H9 (cell line): Measurements from ENCODE around the gene FAM53A. TPM values are rescaled to one million over a fixed set of nuclear protein-coding genes. Genes with fewer than 3 reads are reported as not detected.

ENCODE experiments used
- DNase-seq: peaks from one replicate; pipeline ENCODE4 v3.0.0-alpha.2; 2017
- H2AFZ ChIP-seq: one replicate; pipeline ENCODE4 v1.6.1; 2013; ENCODE audit warnings: mild to moderate bottlenecking, low read length, control low read depth, moderate library complexity
- H2AK5ac ChIP-seq: 2 replicates; pipeline ENCODE4 v1.6.1; 2013; ENCODE audit warnings: low read length, control low read depth, mixed read lengths; ENCODE audit not compliant: insufficient read length
- H2BK120ac ChIP-seq: one replicate; pipeline ENCODE4 v1.6.1; 2013; ENCODE audit warnings: low read depth, mild to moderate bottlenecking, low read length, control low read depth, inconsistent platforms; ENCODE audit not compliant: poor library complexity, severe bottlenecking
- H2BK12ac ChIP-seq: 2 replicates; pipeline ENCODE4 v1.6.1; 2013; ENCODE audit warnings: low read length, control low read depth, mixed read lengths, low read depth; ENCODE audit not compliant: insufficient read length
- H2BK15ac ChIP-seq: 2 replicates; pipeline ENCODE4 v1.6.1; 2013; ENCODE audit warnings: low read depth, low read length, control low read depth
- H2BK20ac ChIP-seq: one replicate; pipeline ENCODE4 v1.6.1; 2013; ENCODE audit warnings: low read depth, mild to moderate bottlenecking, low read length, control low read depth, inconsistent platforms; ENCODE audit not compliant: poor library complexity, severe bottlenecking
- H2BK5ac ChIP-seq: 2 replicates; pipeline ENCODE4 v1.6.1; 2013; ENCODE audit warnings: low read length, control low read depth, mixed read lengths; ENCODE audit not compliant: insufficient read length
- H3K14ac ChIP-seq: 2 replicates; pipeline ENCODE4 v1.6.1; 2013; ENCODE audit warnings: low read length, control low read depth; ENCODE audit not compliant: insufficient read depth
- H3K18ac ChIP-seq: 2 replicates; pipeline ENCODE4 v1.6.1; 2013; ENCODE audit warnings: low read depth, mild to moderate bottlenecking, mixed read lengths, low read length, control low read depth; ENCODE audit not compliant: insufficient read length
- H3K23ac ChIP-seq: 2 replicates; pipeline ENCODE4 v1.6.1; 2013; ENCODE audit warnings: low read length, control low read depth, mixed read lengths, low read depth; ENCODE audit not compliant: insufficient read length
- H3K23me2 ChIP-seq: 2 replicates; pipeline ENCODE4 v1.6.1; 2013; ENCODE audit warnings: low read depth, mild to moderate bottlenecking, mixed read lengths, low read length, control low read depth; ENCODE audit not compliant: insufficient read length, poor library complexity, severe bottlenecking
- H3K27ac ChIP-seq: 2 replicates; pipeline ENCODE4 v1.5.1; 2013; ENCODE audit warnings: low read length, control low read depth, mixed read lengths, low read depth; ENCODE audit not compliant: insufficient read length
- H3K27me3 ChIP-seq: 2 replicates; pipeline ENCODE4 v1.6.1; 2013; ENCODE audit warnings: low read length, control low read depth, inconsistent platforms; ENCODE audit not compliant: insufficient read depth
- H3K4ac ChIP-seq: 2 replicates; pipeline ENCODE4 v1.6.1; 2013; ENCODE audit warnings: low read depth, mild to moderate bottlenecking, control low read depth, inconsistent platforms, low read length, moderate library complexity
- H3K4me1 ChIP-seq: 2 replicates; pipeline ENCODE4 v1.6.1; 2013; ENCODE audit warnings: low read length, control low read depth, inconsistent platforms; ENCODE audit not compliant: insufficient read depth
- H3K4me2 ChIP-seq: 2 replicates; pipeline ENCODE4 v1.6.1; 2013; ENCODE audit warnings: low read length, control low read depth, mixed read lengths; ENCODE audit not compliant: insufficient read length, insufficient read depth
- H3K56ac ChIP-seq: 2 replicates; pipeline ENCODE4 v1.6.1; 2013; ENCODE audit warnings: low read depth, mild to moderate bottlenecking, mixed read lengths, low read length, control low read depth; ENCODE audit not compliant: insufficient read length
- H3K79me1 ChIP-seq: 2 replicates; pipeline ENCODE4 v1.6.1; 2013; ENCODE audit warnings: low read depth, mild to moderate bottlenecking, moderate library complexity, low read length, control low read depth, inconsistent platforms; ENCODE audit not compliant: insufficient read depth, poor library complexity, severe bottlenecking
- H3K79me2 ChIP-seq: 2 replicates; pipeline ENCODE4 v1.6.1; 2013; ENCODE audit warnings: low read length, control low read depth, inconsistent platforms; ENCODE audit not compliant: insufficient read depth
- H3K9ac ChIP-seq: 2 replicates; pipeline ENCODE4 v1.6.1; 2013; ENCODE audit warnings: low read length, control low read depth, mixed read lengths; ENCODE audit not compliant: insufficient read length; ENCODE audit errors: extremely low read depth
- H3K9me3 ChIP-seq: one replicate; pipeline ENCODE4 v1.6.1; 2013; ENCODE audit warnings: low read depth, low read length, inconsistent platforms; ENCODE audit not compliant: control insufficient read depth
- H3T11ph ChIP-seq: one replicate; pipeline ENCODE4 v1.6.1; 2013; ENCODE audit warnings: mild to moderate bottlenecking, low read length, control low read depth, inconsistent platforms
- H4K20me1 ChIP-seq: one replicate; pipeline ENCODE4 v1.6.1; 2013; ENCODE audit not compliant: control insufficient read depth, insufficient read length, insufficient read depth
- H4K5ac ChIP-seq: 2 replicates; pipeline ENCODE4 v1.6.1; 2013; ENCODE audit warnings: low read depth, mild to moderate bottlenecking, mixed read lengths, low read length, control low read depth; ENCODE audit not compliant: insufficient read length
- H4K8ac ChIP-seq: replicated peaks from 2 replicates; pipeline ENCODE4 v1.6.1; 2013; ENCODE audit warnings: low read length, control low read depth, mixed read lengths, low read depth; ENCODE audit not compliant: insufficient read length
- H4K91ac ChIP-seq: 2 replicates; pipeline ENCODE4 v1.6.1; 2013; ENCODE audit warnings: low read depth, mild to moderate bottlenecking, moderate library complexity, mixed read lengths, low read length, control low read depth; ENCODE audit not compliant: insufficient read length
- H3K27ac Mint-ChIP-seq, 3 experiments: 2 replicates in 2 of 3; 3 replicates in 1 of 3; pipeline ENCODE4 v1.8.0; 2020 to 2021; ENCODE audit warnings: mixed read lengths in 3 of 3, mild to moderate bottlenecking in 1 of 3, moderate library complexity in 1 of 3
- H3K27me3 Mint-ChIP-seq: 2 replicates; pipeline ENCODE4 v1.8.0; 2021; ENCODE audit warnings: low read depth, mild to moderate bottlenecking, moderate library complexity, mixed read lengths
- H3K36me3 Mint-ChIP-seq, 3 experiments: 2 replicates in 2 of 3; 3 replicates in 1 of 3; pipeline ENCODE4 v1.8.0; 2020 to 2021; ENCODE audit warnings: low read depth in 3 of 3, mixed read lengths in 3 of 3; ENCODE audit not compliant: insufficient read depth in 1 of 3
- H3K4me1 Mint-ChIP-seq, 2 experiments: 2 replicates each; pipeline ENCODE4 v1.8.0; 2020; ENCODE audit warnings: mixed read lengths in 2 of 2
- H3K4me3 Mint-ChIP-seq, 2 experiments: 2 replicates in 1 of 2; 3 replicates in 1 of 2; pipeline ENCODE4 v1.8.0; 2020 to 2021; ENCODE audit warnings: mild to moderate bottlenecking in 2 of 2, mixed read lengths in 2 of 2, moderate library complexity in 1 of 2
- H3K9me3 Mint-ChIP-seq, 2 experiments: 2 replicates in 1 of 2; 3 replicates in 1 of 2; pipeline ENCODE4 v1.8.0; 2020; ENCODE audit warnings: mild to moderate bottlenecking in 2 of 2, mixed read lengths in 2 of 2, moderate library complexity in 1 of 2
- WGBS: extraction: QIAGEN DNeasy Blood & Tissue Kit; methylation state at CpG from one replicate; pipeline ENCODE4 v1.1.7; 2013; ENCODE audit warnings: missing lambda C conversion rate, low lambda C conversion rate, mixed read lengths; ENCODE audit not compliant: insufficient read length; ENCODE audit errors: extremely low coverage; 5-methylcytosine and 5-hydroxymethylcytosine counted together
- total RNA-seq: library from RNA; stranded (reverse); gene quantifications from 2 replicates; pipeline ENCODE4 v1.2.1, GENCODE V29; 2021
- TF ChIP-seq, protein P1 (sequence below): fragments of 200-600 bp; sonication (generic); conservative IDR thresholded peaks from 3 replicates; pipeline ENCODE4 v1.8.0; 2021; ENCODE audit warnings: antibody characterized with exemption, mild to moderate bottlenecking

The FAM53A gene
- total RNA-seq, 1 experiment from 2014 or later, result 2.4 TPM

DNA sequence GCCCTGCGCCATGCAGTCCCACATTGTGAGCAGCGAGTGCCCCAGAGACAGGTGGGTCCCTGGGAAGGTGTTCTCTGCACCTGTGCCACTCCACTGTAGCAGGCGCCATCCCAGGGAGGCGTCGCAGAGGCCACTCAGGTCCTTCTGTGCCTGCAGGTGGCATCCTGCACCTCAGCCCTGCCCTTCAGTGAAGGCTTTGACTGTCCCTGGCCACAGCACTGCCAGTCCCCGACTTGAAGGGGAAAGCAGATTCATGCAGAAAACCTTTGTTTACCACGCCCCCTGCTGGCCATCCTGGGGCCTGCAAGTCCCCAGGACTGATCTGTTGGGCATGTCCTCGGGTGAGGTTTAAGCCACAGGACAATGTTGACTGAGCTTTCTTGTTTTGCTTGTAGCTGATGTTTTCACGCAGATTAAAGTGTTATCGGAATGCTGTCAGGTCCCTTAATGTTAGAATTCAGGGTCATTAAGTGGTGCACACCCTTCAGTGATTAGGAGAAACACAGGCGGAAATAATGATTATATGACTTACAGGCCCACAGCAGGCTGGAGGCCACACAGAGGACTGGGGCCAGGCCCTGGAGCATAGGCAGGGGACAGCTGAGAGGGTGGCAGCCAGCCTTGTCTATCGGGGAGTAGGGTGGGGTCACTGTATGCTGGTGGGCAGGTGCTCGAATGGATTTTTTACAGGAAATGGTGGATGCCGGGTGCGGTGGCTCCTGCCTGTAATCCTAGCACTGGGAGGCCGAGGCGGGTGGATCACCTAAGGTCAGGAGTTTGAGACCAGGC lies 42.2 kb upstream of the FAM53A start:
- Histone ChIP-seq H4K5ac (no peak overlapping the region), H3K4me2 (no peak overlapping the region), H3K79me1 (peaks cover 16% of the 10 kb centered on the region), H3K23me2 (peaks cover 8% of the 10 kb centered on the region), H4K91ac (no peak overlapping the region), H2AK5ac (no peak overlapping the region), H3K27ac (no peak overlapping the region), H3K79me2 (peaks cover 22% of the 10 kb centered on the region; the same call in 1 of the 2 replicates), H3T11ph (no peak overlapping the region), H3K4me1 (no peaks in the 10 kb centered on the region), H3K23ac (no peak overlapping the region), H2BK120ac (no peak overlapping the region), H2AFZ (no peak overlapping the region), H3K14ac (no peak overlapping the region), H3K9ac (no peak overlapping the region), H2BK20ac (no peak overlapping the region), H3K56ac (no peak overlapping the region), H4K20me1 (peaks cover 5% of the 10 kb centered on the region), H3K4ac (no peak overlapping the region), H2BK15ac (no peak overlapping the region), H3K27me3 (no peaks in the 10 kb centered on the region), H4K8ac (no peak overlapping the region), H3K18ac (no peak overlapping the region), H3K9me3 (no peaks in the 10 kb centered on the region), H2BK12ac (no peak overlapping the region), H2BK5ac (no peak overlapping the region)
- H3K4me3 Mint-ChIP-seq, result no peak overlapping the region
- peak; percentile 94 for DNase-seq
- no peaks in the 10 kb centered on the region; the same call in 1 of the 2 replicates for H3K27me3 Mint-ChIP-seq
- H3K4me1 Mint-ChIP-seq, result peaks cover 20 to 25% of the 10 kb centered on the region in 2 experiments
- H3K27ac Mint-ChIP-seq, result peak overlapping the region; percentile 1 to 90 (median 78); a peak in 6 of 7 replicates
- H3K9me3 Mint-ChIP-seq, result no peaks in the 10 kb centered on the region
- H3K36me3 Mint-ChIP-seq, result peaks cover 60 to 83% (median 83%) of the 10 kb centered on the region in 3 experiments
- TF ChIP-seq, protein P1, sequence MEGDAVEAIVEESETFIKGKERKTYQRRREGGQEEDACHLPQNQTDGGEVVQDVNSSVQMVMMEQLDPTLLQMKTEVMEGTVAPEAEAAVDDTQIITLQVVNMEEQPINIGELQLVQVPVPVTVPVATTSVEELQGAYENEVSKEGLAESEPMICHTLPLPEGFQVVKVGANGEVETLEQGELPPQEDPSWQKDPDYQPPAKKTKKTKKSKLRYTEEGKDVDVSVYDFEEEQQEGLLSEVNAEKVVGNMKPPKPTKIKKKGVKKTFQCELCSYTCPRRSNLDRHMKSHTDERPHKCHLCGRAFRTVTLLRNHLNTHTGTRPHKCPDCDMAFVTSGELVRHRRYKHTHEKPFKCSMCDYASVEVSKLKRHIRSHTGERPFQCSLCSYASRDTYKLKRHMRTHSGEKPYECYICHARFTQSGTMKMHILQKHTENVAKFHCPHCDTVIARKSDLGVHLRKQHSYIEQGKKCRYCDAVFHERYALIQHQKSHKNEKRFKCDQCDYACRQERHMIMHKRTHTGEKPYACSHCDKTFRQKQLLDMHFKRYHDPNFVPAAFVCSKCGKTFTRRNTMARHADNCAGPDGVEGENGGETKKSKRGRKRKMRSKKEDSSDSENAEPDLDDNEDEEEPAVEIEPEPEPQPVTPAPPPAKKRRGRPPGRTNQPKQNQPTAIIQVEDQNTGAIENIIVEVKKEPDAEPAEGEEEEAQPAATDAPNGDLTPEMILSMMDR, result peak; percentile 98
- WGBS, result no CpG with 5 or more reads among the region's 17 CpGs
